ENCODE data around the gene TBC1D22A. TPM values are rescaled to one million over a fixed set of nuclear protein-coding genes. Genes with fewer than 3 reads are reported as not detected.

The TBC1D22A gene
- total RNA-seq, 1 donor from 2014 or later: 14.3 TPM

- Mint-ChIP-seq H3K4me1 (no peaks in the 10 kb centered on the region), H3K36me3 (ENCODE audit: low read depth) (peaks cover 14% of the 10 kb centered on the region), H3K27me3 (ENCODE audit: low read depth) (no peaks in the 10 kb centered on the region), H3K9me3 (no peaks in the 10 kb centered on the region), H3K4me3 (no peak overlapping the region), H3K27ac (ENCODE audit: unreplicated experiment) (peak overlapping the region; percentile 74)
- no peak for TF ChIP-seq CTCF (conservative IDR thresholded peaks at IDR 0.05)
- DNase-seq (ENCODE audit: low read depth, low spot score): no peak
These were observed 84.4 kb downstream of the TBC1D22A start for GRCh38 chr22:46846832-46847355.

DNA sequence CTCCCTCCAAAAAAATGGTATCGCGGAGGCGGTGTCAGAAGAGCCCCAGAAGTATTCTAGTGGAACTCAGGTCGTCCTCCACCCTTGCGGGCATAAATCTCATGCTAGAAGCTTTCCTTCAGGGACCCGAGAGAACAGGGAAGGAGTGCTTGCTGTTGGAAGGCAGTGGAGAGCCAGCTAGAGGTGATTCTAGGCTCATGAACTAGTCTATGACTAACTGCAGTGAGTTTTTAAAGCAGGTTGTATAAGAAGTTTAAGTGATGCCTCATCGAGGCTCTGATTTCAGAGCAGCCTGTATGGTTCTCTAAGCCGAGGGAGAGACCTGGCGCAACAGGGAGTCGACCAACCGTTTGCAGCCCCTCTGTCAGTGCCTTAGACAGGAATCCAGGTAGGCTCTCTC lies 85.7 kb downstream of the TBC1D22A start:
- peaks cover 10% of the 10 kb centered on the region for H3K36me3 Mint-ChIP-seq (ENCODE audit: low read depth)
- no peaks in the 10 kb centered on the region for H3K27me3 Mint-ChIP-seq (ENCODE audit: low read depth)
- TF ChIP-seq CTCF (conservative IDR thresholded peaks at IDR 0.05): no peak
- DNase-seq (ENCODE audit: low read depth, low spot score): no peak
- no peak overlapping the region for H3K27ac Mint-ChIP-seq (ENCODE audit: unreplicated experiment)
- H3K4me3 Mint-ChIP-seq: no peak overlapping the region
- H3K4me1 Mint-ChIP-seq: no peaks in the 10 kb centered on the region
- no peaks in the 10 kb centered on the region for H3K9me3 Mint-ChIP-seq

DNA sequence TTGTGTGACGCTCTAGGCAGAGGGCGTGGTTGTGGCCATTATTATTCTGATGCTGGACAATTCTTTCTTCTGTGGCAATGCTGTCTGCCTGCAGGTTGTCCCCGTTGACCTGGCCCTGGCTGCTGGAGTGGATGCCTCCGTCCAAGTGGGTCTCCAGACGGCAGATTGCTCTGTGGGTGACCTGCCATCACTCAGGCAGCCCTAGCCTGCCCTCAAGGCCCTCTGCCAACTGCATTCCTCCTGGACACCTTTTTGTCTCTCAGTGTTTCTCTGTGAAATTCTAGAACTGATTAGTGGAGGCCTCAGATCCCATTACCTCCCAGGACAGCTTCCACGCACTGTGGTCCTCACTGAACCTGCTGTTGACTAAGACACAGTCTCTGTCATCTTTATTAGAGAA lies 86.7 kb downstream of the TBC1D22A start:
- Mint-ChIP-seq H3K27me3 (ENCODE audit: low read depth) (no peaks in the 10 kb centered on the region), H3K4me1 (peaks cover 4% of the 10 kb centered on the region)

DNA sequence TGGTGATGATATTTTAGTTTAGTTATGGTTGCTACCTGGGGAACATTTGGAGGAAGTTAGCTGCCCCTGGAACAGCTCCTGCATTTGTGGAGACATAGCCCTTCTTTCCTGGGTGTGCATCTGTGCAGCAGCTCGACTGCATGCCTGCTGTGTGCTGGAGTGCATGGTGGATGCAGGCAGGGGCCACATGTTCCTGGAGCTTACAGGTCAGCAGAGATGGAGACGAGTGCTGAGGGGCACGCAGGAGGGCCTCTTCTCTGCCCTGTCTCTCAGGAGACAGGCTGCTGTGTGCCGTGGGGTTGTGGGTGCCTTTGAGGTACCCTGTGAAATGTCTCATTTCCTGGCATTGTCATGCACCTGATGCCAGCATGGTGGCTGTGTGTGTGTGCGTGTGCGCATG lies 87.5 kb downstream of the TBC1D22A start:
- H3K36me3 Mint-ChIP-seq (ENCODE audit: low read depth): peaks cover 13% of the 10 kb centered on the region
- no peak for TF ChIP-seq CTCF (conservative IDR thresholded peaks at IDR 0.05)
- no peaks in the 10 kb centered on the region for H3K27me3 Mint-ChIP-seq (ENCODE audit: low read depth)
- no peak overlapping the region for H3K4me3 Mint-ChIP-seq
- H3K9me3 Mint-ChIP-seq: no peaks in the 10 kb centered on the region
- peaks cover 10% of the 10 kb centered on the region for H3K4me1 Mint-ChIP-seq
- H3K27ac Mint-ChIP-seq (ENCODE audit: unreplicated experiment): no peak overlapping the region
- no peak for DNase-seq (ENCODE audit: low read depth, low spot score)

More for the DNA sequence above, 86.7 kb downstream of the TBC1D22A start:
- Mint-ChIP-seq H3K36me3 (ENCODE audit: low read depth) (peaks cover 12% of the 10 kb centered on the region), H3K27ac (ENCODE audit: unreplicated experiment) (no peak overlapping the region), H3K9me3 (no peaks in the 10 kb centered on the region), H3K4me3 (no peak overlapping the region)
- no peak for DNase-seq (ENCODE audit: low read depth, low spot score)
- no peak for TF ChIP-seq CTCF (conservative IDR thresholded peaks at IDR 0.05)

GRCh38 chr22:46851311-46851710 lies 88.9 kb downstream of the TBC1D22A start:
- H3K36me3 Mint-ChIP-seq (ENCODE audit: low read depth): peaks cover 13% of the 10 kb centered on the region
- no peak overlapping the region for H3K27ac Mint-ChIP-seq (ENCODE audit: unreplicated experiment)
- peaks cover 10% of the 10 kb centered on the region for H3K4me1 Mint-ChIP-seq
- no peak overlapping the region for H3K4me3 Mint-ChIP-seq
- H3K9me3 Mint-ChIP-seq: no peaks in the 10 kb centered on the region
- no peaks in the 10 kb centered on the region for H3K27me3 Mint-ChIP-seq (ENCODE audit: low read depth)
- no peak for DNase-seq (ENCODE audit: low read depth, low spot score)
- TF ChIP-seq CTCF (conservative IDR thresholded peaks at IDR 0.05): no peak

Data from neural crest cell (in vitro differentiated cells).